GM21737 (cell line): ENCODE results near the gene ZNF764.

ENCODE experiments used
- ATAC-seq: cut with Tn5 transposase; IDR thresholded peaks from one replicate; pipeline ENCODE4 v1.9.1; 2021; ENCODE audit warnings: mild to moderate bottlenecking, moderate library complexity; ENCODE audit not compliant: unreplicated experiment

Gene ZNF764

DNA sequence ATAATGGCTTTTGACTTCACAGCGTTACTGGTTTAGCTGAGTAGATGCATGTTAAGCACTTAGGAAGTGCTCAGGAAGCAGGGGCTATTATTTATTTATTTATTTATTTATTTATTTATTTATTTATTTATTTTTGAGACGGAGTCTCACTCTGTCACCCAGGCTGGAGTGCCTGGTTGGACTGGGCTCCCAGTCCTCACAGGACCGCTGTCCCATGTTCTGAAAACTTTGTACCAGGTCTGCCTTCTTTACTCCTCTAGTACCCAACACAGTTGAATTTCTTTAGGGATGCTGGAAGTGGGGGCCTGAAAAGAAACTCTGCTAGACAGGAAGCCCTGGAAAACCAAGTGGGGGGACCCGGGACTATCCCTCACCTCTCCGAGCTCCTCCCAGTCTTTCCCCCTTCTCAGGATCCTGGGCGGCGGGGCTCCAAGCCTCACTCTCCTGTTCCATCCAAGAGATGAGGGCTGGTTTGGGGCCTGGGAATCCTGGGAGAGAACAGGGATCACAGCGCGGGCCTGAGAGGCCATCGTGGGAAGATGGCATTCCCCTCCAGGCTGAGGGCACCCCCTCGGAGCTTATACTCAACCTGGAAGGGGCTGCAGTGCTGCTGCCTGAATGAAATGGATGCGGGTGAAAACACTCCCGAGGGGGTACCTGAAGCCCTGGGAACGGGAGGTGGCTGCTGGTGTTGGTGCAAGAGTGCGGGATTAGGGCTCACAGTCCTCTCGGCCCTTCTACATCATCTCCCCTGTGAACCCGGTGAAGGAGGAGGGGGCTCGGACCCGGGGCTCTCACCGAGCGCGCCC lies 12.7 kb upstream of the ZNF764 start:
- ATAC-seq, result no peak

DNA sequence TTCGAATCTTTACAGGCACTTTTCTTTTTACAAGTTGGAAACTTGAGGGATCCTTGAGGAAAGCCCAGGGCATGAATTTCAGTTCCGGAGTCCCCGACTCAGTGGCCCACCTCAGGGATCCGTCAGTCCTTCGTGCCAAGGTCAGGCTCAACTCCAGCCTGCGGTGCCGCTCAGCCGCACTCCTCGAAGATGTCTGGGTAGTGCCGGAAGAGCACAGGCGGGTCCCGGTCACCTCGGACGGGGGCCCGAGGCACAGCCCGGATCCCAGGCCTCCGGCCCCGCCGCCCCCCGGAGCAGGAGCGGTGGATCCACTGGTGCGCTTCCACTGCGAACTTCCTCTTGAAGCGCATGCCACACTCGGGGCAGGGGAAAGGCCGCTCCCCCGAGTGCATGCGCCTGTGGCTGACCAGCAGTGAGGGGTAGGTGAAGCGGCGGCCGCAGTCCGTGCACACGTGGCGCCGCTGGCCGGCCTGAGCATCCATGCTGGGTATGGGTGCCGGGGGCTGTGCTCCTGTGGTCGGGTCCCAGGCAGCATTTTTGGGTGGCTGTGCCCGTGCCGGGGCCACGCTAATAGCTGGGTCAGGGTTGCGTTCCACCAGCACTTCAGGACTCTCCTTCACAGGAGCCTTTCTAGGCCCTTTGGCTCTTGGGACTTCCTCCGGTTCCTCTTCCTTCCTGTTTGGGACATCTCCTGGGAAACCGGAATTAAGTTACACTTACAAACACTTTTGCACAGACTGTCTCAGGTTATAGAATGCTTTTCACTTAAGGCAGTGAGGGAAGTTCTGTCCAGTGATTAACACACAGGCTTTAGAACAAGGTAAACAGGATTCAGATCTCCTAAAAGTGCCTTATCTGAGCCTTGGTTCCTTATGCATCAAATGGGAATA lies 11.8 kb upstream of the ZNF764 start:
- no peak for ATAC-seq

DNA sequence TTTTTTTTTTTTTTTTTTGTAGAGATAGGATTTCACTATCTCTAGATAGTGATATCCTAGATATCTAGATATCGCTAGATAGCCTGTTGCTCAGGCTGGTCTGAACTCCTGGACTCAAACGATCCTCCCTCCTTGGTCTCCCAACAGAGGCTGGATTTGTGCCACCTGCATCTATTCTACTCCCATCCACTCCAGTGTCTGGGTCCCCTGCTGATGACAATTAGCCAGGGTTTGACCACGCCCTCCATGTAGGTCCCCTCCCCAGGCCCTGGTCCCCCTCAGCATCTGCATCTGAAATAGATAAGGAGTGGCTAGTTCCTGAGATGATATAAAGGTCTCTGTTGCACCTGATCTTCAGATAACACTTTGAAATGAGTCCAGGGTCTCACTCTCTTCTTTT lies 11.1 kb upstream of the ZNF764 start:
- no peak for ATAC-seq

DNA sequence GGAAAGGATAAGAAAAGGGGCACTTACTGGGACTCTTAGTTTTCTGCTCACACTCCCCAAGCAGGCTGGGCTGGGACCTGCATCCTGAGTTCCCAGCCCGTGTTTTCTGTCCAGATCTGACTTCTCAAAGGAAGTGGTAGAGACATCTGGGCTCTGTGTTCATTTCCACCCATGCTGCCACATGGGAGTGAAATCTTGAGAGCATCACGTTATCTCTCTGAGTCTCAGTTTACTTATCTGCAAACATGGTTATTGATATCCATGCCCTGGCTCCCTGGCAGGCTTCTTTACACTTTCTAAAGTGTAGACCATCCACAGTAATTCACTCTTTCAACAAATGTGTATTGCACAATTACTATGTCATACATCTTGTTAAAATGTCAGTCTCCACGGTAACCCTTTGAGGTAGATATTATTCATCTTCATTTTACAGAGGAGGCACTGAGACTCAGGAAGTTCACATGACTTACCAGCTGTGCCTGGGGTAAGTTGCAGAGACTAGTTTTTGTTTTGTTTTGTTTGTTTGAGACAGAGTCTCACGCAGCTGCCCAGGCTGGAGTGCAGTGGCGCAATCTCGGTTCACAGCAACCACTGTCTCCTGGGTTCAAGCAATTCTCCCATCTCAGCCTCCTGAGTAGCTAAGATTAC lies 9.9 kb upstream of the ZNF764 start:
- no peak for ATAC-seq

DNA sequence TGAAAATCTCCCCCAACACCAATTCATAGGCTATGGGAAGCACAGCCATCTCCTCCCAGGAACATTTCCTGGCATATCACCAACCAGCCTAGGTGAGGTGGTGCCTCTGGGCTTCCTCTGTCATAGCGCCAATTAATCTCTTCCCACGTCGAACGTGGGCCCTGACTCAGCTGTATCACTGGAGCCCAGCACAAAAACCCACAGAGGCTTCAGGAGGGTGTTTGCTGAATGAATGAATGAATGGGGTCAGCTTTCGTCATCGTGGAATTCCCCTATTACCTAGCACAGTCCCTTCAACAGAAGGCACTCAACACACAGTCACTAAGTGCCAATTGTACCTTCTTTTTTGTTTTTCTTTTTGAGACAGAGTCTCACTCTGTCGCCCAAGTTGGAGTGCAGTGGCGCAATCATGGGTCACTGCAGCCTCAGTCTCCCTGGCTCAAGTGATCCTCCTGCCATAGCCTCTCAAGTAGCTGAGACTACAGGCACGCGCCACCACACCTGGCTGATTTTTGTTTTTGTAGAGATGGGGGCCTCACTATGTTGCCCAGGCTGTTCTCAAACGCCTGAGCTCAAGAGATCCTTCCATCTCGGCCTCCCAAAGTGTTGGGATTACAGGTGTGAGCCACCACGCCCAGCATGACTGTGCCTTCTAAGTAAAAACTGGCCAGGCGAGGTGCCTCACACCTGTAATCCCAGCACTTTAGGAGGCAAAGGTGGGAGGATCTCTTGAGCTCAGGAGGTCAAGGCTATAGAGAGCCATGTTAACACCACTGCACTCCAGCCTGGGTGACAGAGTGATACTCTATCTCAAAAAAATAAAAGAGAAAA lies 9.2 kb upstream of the ZNF764 start:
- no peak for ATAC-seq

DNA sequence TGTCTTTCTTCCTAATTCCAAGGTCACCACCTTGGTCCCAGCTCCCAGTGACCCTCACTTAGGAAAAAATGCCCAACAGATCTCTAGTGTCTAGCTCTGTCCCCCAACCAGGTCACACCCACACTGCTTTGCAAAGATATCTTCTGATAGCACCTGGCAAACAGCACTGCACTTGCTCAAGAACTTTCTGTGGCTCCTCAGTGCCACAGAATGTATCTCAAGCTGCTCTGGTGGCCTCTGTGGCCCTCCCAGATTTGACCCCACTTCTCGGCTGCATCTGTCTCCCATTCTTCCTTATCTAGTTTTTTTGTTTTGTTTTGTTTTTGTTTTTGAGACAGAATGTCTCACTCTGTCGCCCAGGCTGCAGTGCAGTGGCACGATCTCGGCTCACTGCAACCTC lies 8.4 kb upstream of the ZNF764 start:
- no peak for ATAC-seq

DNA sequence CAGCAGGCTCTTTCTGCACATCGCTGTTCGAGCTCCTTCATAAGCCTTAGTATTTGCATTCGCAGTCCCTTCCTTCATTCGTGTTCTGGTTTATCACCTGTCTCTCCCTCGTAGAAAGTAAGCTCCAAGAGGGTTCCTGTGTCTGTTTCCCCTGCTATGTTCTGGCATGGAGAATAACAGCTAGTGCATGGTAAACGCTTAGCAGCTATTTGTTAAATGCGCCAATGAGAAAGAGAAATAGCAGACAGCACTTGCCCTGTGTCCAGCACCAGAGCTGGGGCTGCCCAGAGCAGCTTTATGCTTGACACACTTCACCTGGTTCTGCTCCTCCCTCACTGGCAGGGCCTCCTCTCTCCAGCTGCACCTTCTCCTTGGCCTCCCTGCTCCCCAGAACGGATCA lies 7.8 kb upstream of the ZNF764 start:
- ATAC-seq, result no peak

DNA sequence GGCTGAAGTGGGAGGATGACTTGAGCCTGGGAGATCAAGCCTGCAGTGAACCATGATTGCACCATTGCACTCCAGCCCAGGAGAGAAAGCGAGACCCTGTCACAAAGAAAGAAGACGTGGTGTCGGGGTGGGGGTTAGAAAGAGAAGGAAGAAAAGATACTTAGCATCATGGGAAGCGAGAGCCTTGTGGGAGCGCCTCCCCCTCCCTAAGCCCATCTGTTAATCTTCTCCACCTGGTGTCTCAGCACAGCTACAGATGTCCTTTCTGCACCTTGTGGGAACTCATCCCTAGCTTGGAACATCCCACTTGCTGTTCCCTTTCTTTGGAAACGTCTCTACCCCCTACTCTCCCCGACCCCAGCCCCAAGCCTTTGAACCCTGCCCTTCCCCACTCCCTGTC lies 7.4 kb upstream of the ZNF764 start:
- ATAC-seq, result no peak

DNA sequence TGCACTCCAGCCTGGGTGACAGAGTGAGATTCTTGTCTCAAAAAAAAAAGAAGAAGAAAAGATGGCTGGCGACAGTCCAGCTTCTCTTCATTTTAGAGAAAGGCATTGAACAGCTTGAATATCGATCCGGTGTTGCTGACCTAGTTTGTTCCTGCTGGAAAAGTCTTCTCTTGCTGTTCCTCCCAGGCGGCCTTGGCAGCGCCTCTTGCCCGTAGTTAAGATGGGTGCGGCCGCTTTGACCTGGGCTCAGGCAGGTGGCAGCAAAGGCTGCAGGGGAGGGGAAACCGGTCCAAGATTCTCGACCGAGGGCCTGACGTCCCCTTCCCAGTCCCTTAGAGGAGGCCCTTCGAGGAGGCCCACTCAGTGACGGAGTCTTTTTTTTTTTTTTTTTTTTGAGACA lies 3.8 kb upstream of the ZNF764 start:
- no peak for ATAC-seq

DNA sequence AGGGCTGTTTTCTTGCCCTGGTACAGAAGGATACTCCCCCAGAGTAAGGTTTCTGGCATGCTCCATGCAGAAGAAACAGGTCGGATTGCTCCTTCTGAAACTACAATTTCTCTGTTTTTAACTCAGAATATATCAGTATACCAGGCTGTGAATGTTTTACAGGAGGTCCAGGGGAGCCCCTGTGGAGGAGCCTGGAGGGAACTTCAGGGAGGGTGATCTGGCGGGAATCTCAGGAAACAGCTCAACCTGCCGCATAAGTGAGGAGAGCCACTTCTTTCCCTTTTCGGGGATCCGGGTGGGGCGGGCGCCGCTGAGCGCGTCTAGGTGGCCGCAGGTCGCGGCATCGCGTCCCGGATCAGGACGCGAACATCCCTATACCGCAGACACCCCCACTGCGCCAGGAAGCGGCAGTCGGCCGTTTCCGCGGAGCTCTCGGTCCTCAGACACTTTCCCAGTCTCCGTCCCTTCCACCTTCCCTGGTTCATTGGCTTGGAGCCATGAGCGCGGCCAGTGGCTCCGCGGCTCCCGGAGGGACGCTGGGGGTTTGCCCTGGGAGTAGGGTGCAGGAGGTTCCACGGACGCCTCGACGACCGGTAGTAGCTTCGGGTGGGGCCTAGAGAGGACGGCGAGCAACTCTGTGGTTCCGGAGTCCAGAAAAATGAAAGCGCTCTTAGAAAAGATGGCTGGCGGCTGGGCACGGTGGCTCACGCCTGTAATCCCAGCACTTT lies 3.1 kb upstream of the ZNF764 start:
- no peak for ATAC-seq

DNA sequence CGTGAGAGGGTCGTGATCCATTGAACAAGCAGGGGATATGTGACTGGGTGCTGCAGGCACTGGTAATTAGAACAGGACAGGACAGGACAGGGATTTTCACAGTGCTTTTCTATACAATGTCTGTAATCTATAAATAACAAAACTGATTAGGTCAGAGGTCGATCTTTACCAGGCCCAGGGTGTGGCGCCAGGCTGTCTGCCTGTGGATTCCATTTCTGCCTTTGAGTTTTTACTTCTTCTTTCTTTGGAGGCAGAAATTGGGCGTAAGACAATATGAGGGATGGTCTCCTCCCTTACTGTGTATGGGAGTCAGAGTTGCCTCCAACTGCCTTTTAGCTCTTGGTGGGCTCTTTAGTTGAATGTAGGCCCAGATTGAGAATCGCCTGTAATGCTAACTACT lies 1.5 kb upstream of the ZNF764 start:
- no peak for ATAC-seq

DNA sequence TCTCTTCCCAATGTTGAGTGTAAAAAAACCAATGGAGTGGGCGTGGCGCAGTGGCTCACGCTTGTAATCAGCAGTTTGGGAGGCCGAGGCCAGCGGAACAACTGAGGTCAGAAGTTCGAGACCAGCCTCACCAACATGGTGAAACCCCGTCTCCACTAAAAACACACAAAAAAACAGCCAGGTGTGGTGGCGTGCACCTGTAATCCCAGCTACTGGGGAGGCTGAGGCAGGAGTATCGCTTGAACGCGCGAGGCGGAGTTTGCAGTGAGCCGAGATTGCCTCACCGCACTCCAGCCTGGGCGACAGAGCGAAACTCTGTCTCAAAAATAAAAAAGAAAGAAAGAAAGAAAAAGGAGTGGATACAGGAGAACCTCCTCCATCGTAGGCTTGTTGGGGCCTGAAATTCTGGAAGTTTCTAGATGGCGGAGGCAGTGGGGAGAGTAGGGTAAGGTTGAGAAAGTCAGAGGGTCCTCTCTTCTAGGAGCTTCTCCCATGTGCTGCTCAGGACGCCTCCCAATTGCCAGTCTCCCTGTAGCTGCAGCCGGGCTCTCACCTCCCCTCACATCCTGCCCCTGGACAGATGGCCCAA lies 709 bp upstream of the ZNF764 start:
- no peak for ATAC-seq

DNA sequence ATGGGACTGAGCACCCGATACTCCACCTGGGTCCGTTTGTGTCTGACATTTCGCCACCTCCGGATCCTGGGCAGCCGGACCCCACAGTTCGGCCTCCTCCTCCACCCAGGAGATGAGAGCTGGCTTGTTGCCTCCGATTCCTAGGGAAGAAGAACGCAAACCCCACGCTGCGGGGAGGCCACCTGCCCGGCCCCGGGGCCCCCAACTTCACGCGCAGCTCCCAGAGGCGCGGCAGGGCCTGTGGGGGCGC lies 542 bp downstream of the ZNF764 start:
- ATAC-seq, result no peak

DNA sequence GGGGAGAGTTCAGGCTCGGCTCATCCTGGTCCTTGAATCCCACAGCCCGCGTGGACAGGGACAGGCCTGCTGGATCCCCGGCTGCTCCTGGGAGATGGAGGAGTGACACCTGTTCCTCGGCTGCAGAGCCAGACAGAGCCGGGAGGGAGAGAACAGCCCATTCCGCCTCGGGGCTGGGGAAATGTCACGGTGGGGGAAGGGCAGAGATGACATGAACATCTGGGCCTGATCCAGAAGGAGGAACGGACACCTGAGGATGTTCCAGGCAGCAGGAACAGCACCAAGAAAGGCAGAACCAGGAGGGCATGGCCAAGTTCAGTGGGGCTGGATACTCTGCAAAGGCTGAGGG lies 2.1 kb downstream of the ZNF764 start:
- ATAC-seq, result no peak

DNA sequence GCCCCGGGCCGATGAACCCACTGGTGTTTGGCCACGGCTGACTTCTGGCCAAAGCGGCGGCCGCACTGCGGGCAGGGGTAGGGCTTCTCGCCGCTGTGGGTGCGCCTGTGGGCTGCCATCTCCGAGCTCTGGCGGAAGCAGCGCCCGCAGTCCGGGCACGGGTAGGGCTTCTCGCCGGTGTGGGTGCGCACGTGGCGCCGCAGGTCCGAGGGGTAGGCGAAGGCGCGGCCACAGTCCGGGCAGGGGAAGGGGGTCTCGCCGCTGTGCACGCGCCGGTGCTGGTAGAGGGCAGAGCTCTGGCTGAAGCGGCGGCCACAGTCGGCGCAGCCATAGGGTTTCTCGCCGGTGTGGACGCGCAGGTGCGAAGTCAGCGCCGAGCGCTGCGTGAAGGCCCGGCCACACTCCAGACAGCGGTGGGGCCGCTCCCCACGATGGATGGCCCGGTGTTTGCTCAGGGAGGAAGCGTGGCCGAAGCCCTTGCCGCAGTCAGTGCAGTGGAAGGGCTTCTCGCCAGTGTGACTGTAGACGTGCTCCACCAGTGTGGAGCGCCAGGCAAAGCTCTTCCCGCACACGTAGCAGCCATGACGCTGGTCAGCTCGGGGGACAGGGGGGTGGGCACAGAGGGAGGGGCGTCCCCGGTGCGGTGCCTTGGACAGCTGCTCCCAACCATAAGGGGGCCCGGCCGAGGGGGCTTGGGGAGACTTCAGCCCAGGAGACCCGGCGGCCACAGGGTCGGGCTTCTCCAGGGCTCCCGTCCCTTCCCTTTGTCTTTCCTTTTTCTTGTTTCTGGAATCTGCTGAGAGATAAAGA lies 2.7 kb downstream of the ZNF764 start:
- ATAC-seq, result no peak

DNA sequence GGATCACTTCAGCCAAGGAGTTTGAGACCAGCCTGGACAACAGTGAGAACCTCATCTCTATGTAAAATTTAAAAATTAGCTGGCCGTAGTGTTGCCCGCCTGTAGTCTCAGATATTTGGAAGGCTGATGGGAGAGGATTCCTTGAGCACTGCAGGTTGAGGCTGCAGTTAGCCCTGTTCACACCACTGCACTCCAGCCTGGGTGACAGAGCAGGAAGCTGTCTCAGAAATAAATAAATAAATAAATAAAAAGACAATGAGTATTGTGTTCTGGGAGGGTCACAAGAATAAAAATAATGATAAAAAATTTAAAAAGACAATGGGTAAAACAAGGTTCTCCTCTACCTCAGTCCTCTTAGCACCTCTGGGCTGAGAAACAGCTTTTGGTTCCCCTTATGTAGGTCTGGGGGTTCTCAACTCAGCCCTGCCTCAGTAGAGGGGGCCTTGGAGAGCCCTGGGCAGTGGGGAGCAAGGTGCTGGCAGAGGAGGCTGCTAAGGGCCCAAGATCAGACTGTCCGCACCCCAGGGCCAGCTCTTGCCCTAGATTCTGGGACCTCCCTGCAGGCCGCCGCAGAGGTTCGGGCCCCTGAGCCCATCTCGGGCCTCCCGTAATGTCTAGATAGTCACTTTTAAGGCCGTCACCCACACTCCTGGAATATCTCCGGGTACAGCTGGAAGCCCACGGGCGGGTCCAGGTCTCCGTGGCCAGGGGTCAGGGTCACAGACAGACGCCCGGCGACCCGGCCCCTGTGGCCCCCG lies 3.4 kb downstream of the ZNF764 start:
- no peak for ATAC-seq

DNA sequence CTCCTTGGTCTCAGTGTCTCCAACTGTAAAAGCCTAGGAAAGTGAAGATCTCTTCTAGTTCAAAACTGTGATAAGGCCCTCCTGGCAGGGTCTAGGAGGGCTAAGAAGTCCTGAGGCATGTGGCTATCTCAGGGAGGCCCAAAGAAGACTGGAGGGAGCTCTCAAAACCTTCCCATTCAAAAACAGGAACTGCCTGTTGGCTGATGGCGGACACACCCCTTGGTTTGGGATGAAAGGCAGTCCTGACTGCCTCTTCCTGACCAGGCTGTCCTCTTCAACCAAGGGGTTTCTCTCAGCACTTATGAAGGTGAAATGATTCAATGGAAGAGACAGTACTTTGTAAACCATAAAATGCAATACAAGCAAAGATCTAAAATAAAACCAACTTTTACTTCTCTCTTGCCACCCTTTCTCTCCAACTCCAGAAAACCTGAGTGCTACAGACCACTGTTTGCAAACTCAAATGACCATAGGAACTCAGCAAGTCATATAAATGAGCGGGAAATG lies 4.7 kb downstream of the ZNF764 start:
- ATAC-seq, result no peak

DNA sequence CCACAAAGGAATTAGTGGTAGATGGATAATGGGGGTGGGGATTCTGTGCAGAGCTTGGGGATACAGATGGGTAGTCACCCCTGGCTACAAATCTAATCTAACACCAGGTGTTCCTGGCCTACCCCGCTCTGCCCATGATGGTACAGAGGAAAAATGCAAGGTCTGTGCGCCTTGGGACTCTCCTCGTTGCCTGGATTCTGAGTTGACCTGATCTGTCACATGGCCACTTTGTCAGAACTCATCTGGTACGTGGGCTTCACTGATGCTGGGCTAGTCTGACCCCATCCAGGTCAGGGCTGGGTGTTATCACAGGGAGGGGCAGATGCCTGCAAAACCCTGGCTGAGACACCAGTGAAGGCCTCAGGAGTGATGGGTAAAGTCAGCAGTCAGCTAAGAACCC lies 5.2 kb downstream of the ZNF764 start:
- ATAC-seq, result no peak
